ENCODE results near the gene TAAR5. TPM values are rescaled to one million over a fixed set of nuclear protein-coding genes. Genes with fewer than 3 reads are reported as not detected.
"Not testable (repeated sequence)": the region's sequence is repeated elsewhere in the genome, so short reads cannot be mapped to it uniquely, and the experiment has no call there.

Gene TAAR5
- total RNA-seq, 2 donors from 2014 or later = not detected

DNA sequence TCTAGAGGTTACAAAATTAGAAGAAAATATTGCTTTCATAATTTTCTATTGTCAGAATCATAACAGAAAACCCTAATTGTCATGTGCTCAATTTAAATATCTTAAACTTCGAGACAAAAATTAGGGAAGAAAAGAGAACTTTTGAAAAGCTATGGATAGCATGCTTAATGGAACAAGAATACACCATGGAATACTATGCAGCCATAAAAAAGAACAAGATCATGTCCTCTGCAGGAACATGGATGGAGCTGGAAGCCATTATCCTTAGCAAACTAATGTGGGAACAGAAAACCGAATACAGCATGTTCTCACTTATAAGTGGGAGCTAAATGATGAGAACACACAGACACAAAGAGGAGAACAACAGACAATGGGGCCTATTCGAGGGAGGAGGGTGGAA lies 29.5 kb downstream of the TAAR5 start:
- not testable (repeated sequence) for H3K9me3 ChIP-seq (ENCODE audit: control insufficient read depth, low read length, poor library complexity, severe bottlenecking); DNase-seq; H3K36me3 Mint-ChIP-seq (ENCODE audit: low read depth); H3K4me3 Mint-ChIP-seq; H3K4me1 Mint-ChIP-seq; ATAC-seq; H3K27ac Mint-ChIP-seq
- peaks cover 40% of the 10 kb centered on the region for H3K27me3 Mint-ChIP-seq

DNA sequence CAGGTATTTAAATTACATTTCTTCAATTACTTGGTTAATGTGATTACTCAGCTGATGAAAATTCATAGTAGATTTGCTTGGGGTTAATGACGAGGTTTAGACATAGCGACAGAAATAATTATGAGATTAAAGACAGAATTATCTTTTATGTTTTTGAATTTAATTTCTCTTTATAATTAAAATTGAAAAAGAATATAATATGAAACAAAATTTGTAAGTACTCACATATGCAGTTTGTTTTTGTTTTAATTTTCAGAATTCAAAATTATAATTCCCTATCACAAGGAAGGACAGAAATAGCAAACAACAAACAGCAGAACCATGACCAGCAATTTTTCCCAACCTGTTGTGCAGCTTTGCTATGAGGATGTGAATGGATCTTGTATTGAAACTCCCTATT lies 37.2 kb downstream of the TAAR5 start, which contains the start of gene TAAR8:
TSS of gene TAAR8 (plus strand) at position 301 of the 400 bp plus-strand sequence. CDS start at position 322, 21 bp downstream.
- peaks cover 42% of the 10 kb centered on the region for H3K27me3 Mint-ChIP-seq
- DNase-seq (no peak), ATAC-seq (no peak)
- no peak within 1 kb of the TSS for H3K4me3 Mint-ChIP-seq
- no peaks in the 10 kb centered on the region for H3K9me3 ChIP-seq (ENCODE audit: control insufficient read depth, low read length, poor library complexity, severe bottlenecking)
- no peaks in the 10 kb centered on the region for H3K36me3 Mint-ChIP-seq (ENCODE audit: low read depth)
- peaks cover 3% of the 10 kb centered on the region for H3K4me1 Mint-ChIP-seq
- no peak within 1 kb of the TSS for H3K27ac Mint-ChIP-seq

DNA sequence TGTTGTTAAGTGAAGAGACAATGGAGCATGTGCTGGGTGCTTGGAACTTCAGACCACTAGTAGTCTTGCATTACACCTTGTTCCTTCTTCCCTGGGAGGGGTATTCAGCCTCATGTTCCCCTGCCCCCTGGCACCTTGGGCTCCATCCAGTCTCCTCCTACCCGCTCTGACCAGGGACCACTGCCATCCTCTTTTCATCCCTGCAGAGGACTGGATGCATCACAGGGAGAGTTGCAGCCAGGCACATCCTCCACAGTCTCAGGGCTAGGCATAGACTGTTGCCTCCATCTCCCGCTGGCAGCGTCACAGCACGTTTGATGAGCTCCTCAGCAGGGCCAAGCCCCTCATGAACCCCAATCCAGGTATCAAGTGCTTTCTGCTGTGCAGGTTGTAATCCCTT lies 38.3 kb downstream of the TAAR5 start:
- peaks cover 32% of the 10 kb centered on the region for H3K27me3 Mint-ChIP-seq
- no peak for DNase-seq
- ATAC-seq = no peak
- H3K4me3 Mint-ChIP-seq = no peak overlapping the region
- H3K9me3 ChIP-seq (ENCODE audit: control insufficient read depth, low read length, poor library complexity, severe bottlenecking) = no peaks in the 10 kb centered on the region
- no peaks in the 10 kb centered on the region for H3K36me3 Mint-ChIP-seq (ENCODE audit: low read depth)
- no peak overlapping the region for H3K27ac Mint-ChIP-seq
- H3K4me1 Mint-ChIP-seq = peaks cover 3% of the 10 kb centered on the region

DNA sequence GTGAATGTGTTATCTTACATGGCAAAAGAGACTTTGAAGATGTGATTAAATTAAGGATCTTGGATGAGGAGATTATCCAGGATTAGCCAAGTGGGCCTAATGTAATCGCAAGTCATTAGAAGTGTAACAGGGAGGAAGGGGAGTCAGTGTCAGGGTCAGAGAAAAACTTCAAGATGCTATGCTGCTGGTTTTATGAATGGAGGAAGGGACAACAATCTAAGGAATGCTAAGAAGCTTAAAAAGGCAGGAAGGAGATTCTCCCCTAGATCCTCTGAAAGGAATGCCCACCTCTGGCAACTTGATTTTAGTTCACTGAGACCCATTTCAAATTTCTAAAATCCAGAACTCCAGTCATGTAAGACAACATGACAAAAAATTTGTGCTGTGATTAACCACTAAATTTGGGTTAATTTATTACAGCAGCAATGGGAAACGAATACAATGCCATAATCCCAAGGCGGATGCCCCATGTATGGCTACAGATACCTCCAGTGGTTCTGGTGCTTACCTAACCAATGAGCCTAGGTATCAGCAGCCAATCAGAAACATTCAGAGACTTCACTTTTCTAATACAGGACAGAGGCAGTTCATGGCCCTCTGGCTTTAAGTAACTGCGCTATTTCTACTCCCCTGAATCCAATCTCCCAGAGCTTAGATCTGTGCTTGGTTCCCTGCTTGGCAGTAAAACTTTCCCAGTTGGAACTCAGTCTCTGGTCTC lies 40.6 kb downstream of the TAAR5 start:
- Mint-ChIP-seq H3K4me1 (peaks cover 3% of the 10 kb centered on the region), H3K36me3 (ENCODE audit: low read depth) (no peaks in the 10 kb centered on the region)

DNA sequence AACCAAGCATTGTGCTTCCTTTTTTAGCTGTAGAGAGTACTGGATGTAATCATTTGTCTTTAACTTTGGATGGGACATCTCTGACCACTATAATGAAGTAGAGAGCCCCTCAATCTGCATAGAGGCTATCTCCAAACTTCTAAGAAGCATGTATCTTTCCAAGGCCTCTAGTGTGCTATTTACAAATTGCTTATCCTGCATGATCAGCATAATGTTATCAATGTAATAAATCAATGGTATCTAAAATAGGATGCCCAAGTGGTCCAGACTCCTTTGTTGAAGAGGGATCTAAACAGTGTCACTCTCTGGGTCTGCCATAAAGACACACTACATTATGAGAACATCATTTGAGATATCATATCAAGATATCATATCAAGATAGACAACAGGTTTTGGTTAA lies 44.7 kb downstream of the TAAR5 start:
- Mint-ChIP-seq H3K36me3 (ENCODE audit: low read depth) (no peaks in the 10 kb centered on the region), H3K27me3 (peaks cover 44% of the 10 kb centered on the region)
- no peaks in the 10 kb centered on the region for H3K9me3 ChIP-seq (ENCODE audit: control insufficient read depth, low read length, poor library complexity, severe bottlenecking)

More for the DNA sequence above, 40.6 kb downstream of the TAAR5 start:
- no peak overlapping the region for H3K27ac Mint-ChIP-seq
- ATAC-seq (no peak), DNase-seq (no peak)
- H3K4me3 Mint-ChIP-seq = no peak overlapping the region
- H3K27me3 Mint-ChIP-seq = peaks cover 36% of the 10 kb centered on the region
- H3K9me3 ChIP-seq (ENCODE audit: control insufficient read depth, low read length, poor library complexity, severe bottlenecking) = no peaks in the 10 kb centered on the region

More for the DNA sequence above, 44.7 kb downstream of the TAAR5 start:
- no peak for DNase-seq
- H3K4me1 Mint-ChIP-seq = peaks cover 3% of the 10 kb centered on the region
- H3K4me3 Mint-ChIP-seq = no peak overlapping the region
- no peak for ATAC-seq
- no peak overlapping the region for H3K27ac Mint-ChIP-seq

Other genes with a start within 250 kb of the TAAR5 start
- not detected for gene MOXD1, start 188.3 kb downstream of the TAAR5 start, total RNA-seq
- 10 to 100 TPM; 17.3 to 18.4 TPM for gene STX7, start 76.6 kb downstream of the TAAR5 start, total RNA-seq
- gene TAAR9, start 51.5 kb downstream of the TAAR5 start, total RNA-seq = not detected
- not detected for gene TAAR8, start 37.1 kb downstream of the TAAR5 start, total RNA-seq
- gene TAAR6, start 19.4 kb downstream of the TAAR5 start, total RNA-seq = not detected
- not detected for gene TAAR2, start 34.5 kb upstream of the TAAR5 start, total RNA-seq
- not detected for gene TAAR1, start 69.4 kb upstream of the TAAR5 start, total RNA-seq
- under 1 TPM; 0.22 to 0.42 TPM for gene VNN1, start 124.3 kb upstream of the TAAR5 start, total RNA-seq
- 1 to 10 TPM; 2.1 to 5.2 TPM for gene VNN2, start 168.2 kb upstream of the TAAR5 start, total RNA-seq
- 1 to 10 TPM; 8.6 to 9.1 TPM for gene SLC18B1, start 208.9 kb upstream of the TAAR5 start, total RNA-seq
- gene RPS12, start 224.8 kb upstream of the TAAR5 start, total RNA-seq = 1,000 to 10,000 TPM; 2,264 to 2,344 TPM